ENCODE measurements around the gene HECW1.
"Not testable (repeated sequence)": the region's sequence is repeated elsewhere in the genome, so short reads cannot be mapped to it uniquely, and the experiment has no call there.

The HECW1 gene

GRCh38 chr7:43211286-43211685 is 98.8 kb downstream of the HECW1 start:
- TF ChIP-seq FOXP2 (optimal IDR thresholded peaks at IDR 0.05; ENCODE audit: control extremely low read depth, extremely low read length, insufficient read depth) (no peak), POLR2AphosphoS5 (IDR thresholded peaks at IDR 0.05; ENCODE audit: borderline replicate concordance, low read depth, low read length) (no peak), EZH2 (IDR thresholded peaks at IDR 0.05) (no peak)
- H3K9me3 ChIP-seq (ENCODE audit: low read depth, low read length) = no peaks in the 10 kb centered on the region
- no peak overlapping the region for H3K9ac ChIP-seq (ENCODE audit: insufficient read length)
- H3K4me3 ChIP-seq = no peak overlapping the region
- no peak for DNase-seq (ENCODE audit: low read depth, low spot score)
- no peaks in the 10 kb centered on the region for H3K36me3 ChIP-seq (ENCODE audit: insufficient read depth, low read length)
- H3K27ac ChIP-seq = no peak overlapping the region

GRCh38 chr7:43211693-43212092 is 99.2 kb downstream of the HECW1 start:
- Histone ChIP-seq H3K9ac (ENCODE audit: insufficient read length) (no peak overlapping the region), H3K4me3 (no peak overlapping the region), H3K9me3 (ENCODE audit: low read depth, low read length) (no peaks in the 10 kb centered on the region), H3K27ac (no peak overlapping the region), H3K36me3 (ENCODE audit: insufficient read depth, low read length) (no peaks in the 10 kb centered on the region)
- no peak for DNase-seq (ENCODE audit: low read depth, low spot score)
- TF ChIP-seq FOXP2 (optimal IDR thresholded peaks at IDR 0.05; ENCODE audit: control extremely low read depth, extremely low read length, insufficient read depth) = no peak
- TF ChIP-seq EZH2 (IDR thresholded peaks at IDR 0.05) = no peak
- no peak for TF ChIP-seq POLR2AphosphoS5 (IDR thresholded peaks at IDR 0.05; ENCODE audit: borderline replicate concordance, low read depth, low read length)

DNA sequence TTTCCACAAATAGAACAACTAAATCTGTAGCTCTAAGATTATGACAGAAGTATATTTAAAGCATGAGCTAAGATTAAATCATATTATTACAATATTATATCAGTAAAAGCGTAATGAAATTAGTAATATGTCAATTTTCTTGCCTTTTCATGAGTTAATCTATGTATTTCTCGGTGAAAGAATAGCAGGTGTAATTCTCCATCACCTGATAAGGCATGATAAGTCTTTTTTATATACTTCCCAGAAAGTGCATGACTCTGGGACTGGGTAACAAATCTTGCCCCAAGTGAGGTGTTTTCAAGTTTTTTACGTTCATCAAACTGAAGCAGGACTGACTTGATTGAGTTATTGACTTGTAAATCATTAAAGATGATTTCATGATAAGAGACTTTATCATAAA is 100.5 kb downstream of the HECW1 start:
- no peaks in the 10 kb centered on the region for H3K36me3 ChIP-seq (ENCODE audit: insufficient read depth, low read length)
- no peak overlapping the region for H3K27ac ChIP-seq
- TF ChIP-seq FOXP2 (optimal IDR thresholded peaks at IDR 0.05; ENCODE audit: control extremely low read depth, extremely low read length, insufficient read depth) = no peak
- no peak for TF ChIP-seq EZH2 (IDR thresholded peaks at IDR 0.05)
- TF ChIP-seq POLR2AphosphoS5 (IDR thresholded peaks at IDR 0.05; ENCODE audit: borderline replicate concordance, low read depth, low read length) = no peak
- no peaks in the 10 kb centered on the region for H3K9me3 ChIP-seq (ENCODE audit: low read depth, low read length)
- H3K4me3 ChIP-seq = no peak overlapping the region
- H3K9ac ChIP-seq (ENCODE audit: insufficient read length) = no peak overlapping the region
- no peak for DNase-seq (ENCODE audit: low read depth, low spot score)

DNA sequence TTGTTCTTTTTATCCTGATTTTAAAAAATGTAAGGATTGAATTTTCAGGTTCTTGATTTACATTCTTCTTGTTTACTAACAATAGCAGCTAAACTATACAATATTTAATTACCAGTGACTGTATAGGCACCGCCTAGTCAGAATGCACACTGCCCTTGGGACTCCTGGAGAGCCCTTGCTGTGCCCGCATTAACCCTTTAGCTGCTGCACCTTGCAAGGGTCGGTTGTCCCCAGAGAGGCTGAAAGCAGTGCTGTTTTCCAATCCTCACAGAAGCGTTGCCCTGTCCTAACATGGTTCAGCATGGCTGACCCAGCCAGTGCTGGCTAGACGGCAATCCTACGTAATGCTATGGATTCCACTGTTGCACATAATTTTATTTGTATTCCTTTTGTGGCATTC is 102.6 kb downstream of the HECW1 start:
- Histone ChIP-seq H3K9ac (ENCODE audit: insufficient read length) (no peak overlapping the region), H3K27ac (no peak overlapping the region)
- no peak for DNase-seq (ENCODE audit: low read depth, low spot score)

DNA sequence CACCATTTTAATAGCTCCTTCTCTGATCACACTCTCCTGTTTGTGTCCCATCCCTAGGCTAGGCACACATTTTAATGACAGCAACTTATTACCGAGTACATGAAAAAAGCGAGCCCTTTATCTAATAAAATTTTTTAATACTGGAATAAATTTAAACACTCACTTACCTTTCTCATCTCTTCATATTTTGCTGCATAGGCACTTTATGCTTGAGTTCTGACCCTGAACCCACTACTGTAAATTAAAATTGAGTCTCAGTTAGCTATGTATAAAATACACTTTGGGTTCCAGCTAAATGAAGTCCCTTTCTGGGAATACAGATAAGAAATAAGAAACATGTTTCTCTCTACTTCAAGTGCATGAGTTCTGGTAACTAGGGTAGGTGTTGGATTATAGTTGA is 104.6 kb downstream of the HECW1 start:
- Histone ChIP-seq H3K9me3 (ENCODE audit: low read depth, low read length) (no peaks in the 10 kb centered on the region), H3K4me3 (no peak overlapping the region), H3K36me3 (ENCODE audit: insufficient read depth, low read length) (no peaks in the 10 kb centered on the region), H3K9ac (ENCODE audit: insufficient read length) (no peak overlapping the region), H3K27ac (no peak overlapping the region)
- TF ChIP-seq FOXP2 (optimal IDR thresholded peaks at IDR 0.05; ENCODE audit: control extremely low read depth, extremely low read length, insufficient read depth) (no peak), EZH2 (IDR thresholded peaks at IDR 0.05) (no peak), POLR2AphosphoS5 (IDR thresholded peaks at IDR 0.05; ENCODE audit: borderline replicate concordance, low read depth, low read length) (no peak)
- no peak for DNase-seq (ENCODE audit: low read depth, low spot score)

More for the DNA sequence above, 102.6 kb downstream of the HECW1 start:
- Histone ChIP-seq H3K36me3 (ENCODE audit: insufficient read depth, low read length) (no peaks in the 10 kb centered on the region), H3K9me3 (ENCODE audit: low read depth, low read length) (no peaks in the 10 kb centered on the region), H3K4me3 (no peak overlapping the region)
- TF ChIP-seq FOXP2 (optimal IDR thresholded peaks at IDR 0.05; ENCODE audit: control extremely low read depth, extremely low read length, insufficient read depth) = no peak
- no peak for TF ChIP-seq EZH2 (IDR thresholded peaks at IDR 0.05)
- no peak for TF ChIP-seq POLR2AphosphoS5 (IDR thresholded peaks at IDR 0.05; ENCODE audit: borderline replicate concordance, low read depth, low read length)

- DNase-seq (ENCODE audit: low read depth, low spot score) = not testable (repeated sequence)
Observed at GRCh38 chr7:43218901-43219300, 106.5 kb downstream of the HECW1 start.

GRCh38 chr7:43220250-43220649 is 107.8 kb downstream of the HECW1 start:
- DNase-seq (ENCODE audit: low read depth, low spot score) = no peak
- TF ChIP-seq FOXP2 (optimal IDR thresholded peaks at IDR 0.05; ENCODE audit: control extremely low read depth, extremely low read length, insufficient read depth) (no peak), EZH2 (IDR thresholded peaks at IDR 0.05) (no peak), POLR2AphosphoS5 (IDR thresholded peaks at IDR 0.05; ENCODE audit: borderline replicate concordance, low read depth, low read length) (no peak)

More at GRCh38 chr7:43218901-43219300, 106.5 kb downstream of the HECW1 start:
- not testable (repeated sequence) for H3K36me3 ChIP-seq (ENCODE audit: insufficient read depth, low read length); H3K27ac ChIP-seq; H3K4me3 ChIP-seq; H3K9me3 ChIP-seq (ENCODE audit: low read depth, low read length); H3K9ac ChIP-seq (ENCODE audit: insufficient read length)

DNA sequence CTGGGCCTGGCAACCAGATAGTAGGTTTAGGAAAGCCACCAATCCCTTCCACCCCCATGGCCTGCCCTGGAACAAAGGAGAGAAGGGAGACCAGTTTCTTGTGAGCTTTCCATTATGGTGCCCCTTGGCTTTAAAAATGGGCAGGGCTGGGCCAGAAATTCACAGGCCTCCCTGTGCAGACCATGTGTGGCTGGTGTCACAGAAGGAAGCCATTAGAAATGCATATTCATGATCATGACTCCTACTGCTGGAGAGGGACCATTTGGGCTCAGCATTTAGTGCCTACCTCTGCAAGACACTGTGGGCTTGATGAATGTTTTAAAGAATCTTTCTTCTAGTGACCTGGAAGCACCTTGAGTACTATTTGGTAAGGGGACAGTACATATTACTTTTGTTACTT is 108.3 kb downstream of the HECW1 start:
- no peaks in the 10 kb centered on the region for H3K9me3 ChIP-seq (ENCODE audit: low read depth, low read length)
- no peak overlapping the region for H3K27ac ChIP-seq
- no peak overlapping the region for H3K9ac ChIP-seq (ENCODE audit: insufficient read length)
- no peaks in the 10 kb centered on the region for H3K36me3 ChIP-seq (ENCODE audit: insufficient read depth, low read length)
- DNase-seq (ENCODE audit: low read depth, low spot score) = no peak
- TF ChIP-seq FOXP2 (optimal IDR thresholded peaks at IDR 0.05; ENCODE audit: control extremely low read depth, extremely low read length, insufficient read depth) (no peak), EZH2 (IDR thresholded peaks at IDR 0.05) (no peak), POLR2AphosphoS5 (IDR thresholded peaks at IDR 0.05; ENCODE audit: borderline replicate concordance, low read depth, low read length) (no peak)
- no peak overlapping the region for H3K4me3 ChIP-seq

More at GRCh38 chr7:43220250-43220649, 107.8 kb downstream of the HECW1 start:
- Histone ChIP-seq H3K9ac (ENCODE audit: insufficient read length) (no peak overlapping the region), H3K9me3 (ENCODE audit: low read depth, low read length) (no peaks in the 10 kb centered on the region), H3K4me3 (no peak overlapping the region), H3K36me3 (ENCODE audit: insufficient read depth, low read length) (no peaks in the 10 kb centered on the region), H3K27ac (no peak overlapping the region)

- Histone ChIP-seq H3K36me3 (ENCODE audit: insufficient read depth, low read length) (no peaks in the 10 kb centered on the region), H3K9ac (ENCODE audit: insufficient read length) (no peak overlapping the region), H3K9me3 (ENCODE audit: low read depth, low read length) (no peaks in the 10 kb centered on the region), H3K4me3 (no peak overlapping the region), H3K27ac (no peak overlapping the region)
- no peak for DNase-seq (ENCODE audit: low read depth, low spot score)
- TF ChIP-seq EZH2 (IDR thresholded peaks at IDR 0.05) (no peak), FOXP2 (optimal IDR thresholded peaks at IDR 0.05; ENCODE audit: control extremely low read depth, extremely low read length, insufficient read depth) (no peak), POLR2AphosphoS5 (IDR thresholded peaks at IDR 0.05; ENCODE audit: borderline replicate concordance, low read depth, low read length) (no peak)
Observed at GRCh38 chr7:43229801-43230200, 117.4 kb downstream of the HECW1 start.

Data from SK-N-MC (cell line).